Activated naive CD8-positive, alpha-beta T cell treated with anti-CD3 and anti-CD28 coated beads for 36 hours (primary cell): ENCODE measurements around the gene TPRA1. TPM values are rescaled to one million over a fixed set of nuclear protein-coding genes. Genes with fewer than 3 reads are reported as not detected.
A peak's percentile ranks its signal among the peaks of the same experiment; 100 is the strongest.

Experiments
- DNase-seq: peaks from one replicate; pipeline ENCODE4 v3.0.0; 2021
- H3K27ac Mint-ChIP-seq: one replicate; pipeline ENCODE4 v1.8.0; 2022; ENCODE audit warnings: mild to moderate bottlenecking, moderate library complexity, mixed read lengths
- H3K27me3 Mint-ChIP-seq: one replicate; pipeline ENCODE4 v1.8.0; 2022; ENCODE audit warnings: mild to moderate bottlenecking, mixed read lengths
- H3K36me3 Mint-ChIP-seq: one replicate; pipeline ENCODE4 v1.8.0; 2021; ENCODE audit warnings: mild to moderate bottlenecking, mixed read lengths
- H3K4me1 Mint-ChIP-seq: one replicate; pipeline ENCODE4 v1.8.0; 2021; ENCODE audit warnings: mixed read lengths
- H3K4me3 Mint-ChIP-seq: one replicate; pipeline ENCODE4 v1.8.0; 2022; ENCODE audit warnings: mild to moderate bottlenecking, moderate library complexity, mixed read lengths
- H3K9me3 Mint-ChIP-seq: one replicate; pipeline ENCODE4 v1.8.0; 2022; ENCODE audit warnings: mixed read lengths
- total RNA-seq, 2 experiments: library from RNA; stranded (reverse); gene quantifications; one replicate each; pipeline ENCODE4 v1.2.3, GENCODE V29; 2021

The TPRA1 gene
- total RNA-seq, 2 experiments from 2014 or later = 29.4 to 32.3 TPM

DNA sequence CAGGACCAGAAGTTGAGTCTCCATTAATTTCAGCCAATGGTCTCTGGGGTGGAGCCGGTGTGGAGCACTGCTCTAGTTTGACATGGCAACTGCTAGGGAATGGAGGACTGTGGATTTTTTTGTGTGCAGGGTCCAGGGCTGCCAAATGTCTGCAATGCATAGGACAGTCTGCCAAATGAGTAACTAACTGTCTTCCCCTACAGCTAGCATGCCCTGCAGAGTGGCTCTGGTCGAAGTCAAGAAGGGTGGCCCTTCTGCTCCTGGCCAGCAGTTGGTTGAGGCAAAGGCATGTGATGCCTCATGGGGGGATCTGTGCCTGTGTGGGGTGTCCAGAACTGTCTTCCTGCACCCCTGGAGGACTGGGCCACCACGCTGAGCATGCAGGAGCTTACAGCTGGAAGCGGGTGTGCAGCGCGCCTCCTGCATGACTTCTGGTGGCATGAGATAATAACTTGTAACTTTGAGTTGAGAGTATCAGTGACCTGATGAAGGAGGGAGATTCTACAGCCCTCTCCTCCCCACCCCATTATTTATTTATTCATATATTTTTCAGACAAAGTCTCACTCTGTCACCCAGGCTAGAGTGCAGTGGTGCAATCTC is 4.6 kb downstream of the TPRA1 start:
- no peak overlapping the region for H3K4me3 Mint-ChIP-seq
- no peaks in the 10 kb centered on the region for H3K9me3 Mint-ChIP-seq
- no peaks in the 10 kb centered on the region for H3K27me3 Mint-ChIP-seq
- peaks cover 2% of the 10 kb centered on the region for H3K36me3 Mint-ChIP-seq
- DNase-seq = no peak
- H3K27ac Mint-ChIP-seq = no peak overlapping the region
- H3K4me1 Mint-ChIP-seq = peaks cover 31% of the 10 kb centered on the region

DNA sequence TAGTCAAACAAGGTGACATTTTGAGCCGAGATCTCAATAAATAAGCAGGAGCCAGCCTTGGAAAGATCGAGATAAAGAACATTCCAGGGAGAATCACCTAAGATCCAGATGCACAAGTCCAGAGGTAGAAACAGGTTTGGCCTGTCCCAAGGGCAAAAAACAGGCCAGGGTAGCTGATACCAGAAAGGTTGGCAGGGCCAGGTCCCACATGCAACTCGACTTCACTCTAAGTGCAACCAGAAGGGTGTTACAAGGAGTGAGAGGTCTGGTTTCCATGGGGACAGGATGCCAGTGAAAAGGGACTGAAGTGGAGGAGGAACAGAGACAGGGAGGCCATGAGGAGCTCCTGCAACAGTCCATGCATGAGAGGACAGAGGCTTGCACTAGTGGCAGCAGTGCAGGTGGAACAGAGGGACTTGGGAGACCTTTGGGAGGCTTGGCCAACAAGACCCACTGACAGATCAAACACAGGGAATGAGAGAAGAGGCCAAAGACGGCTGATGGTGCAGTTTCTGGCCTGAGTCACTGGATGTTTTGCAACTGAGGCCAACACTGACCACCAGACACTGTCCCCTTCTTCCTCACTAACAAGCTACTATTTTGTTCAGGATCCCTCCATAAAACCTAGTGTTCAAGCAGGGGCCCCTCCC is 5.2 kb downstream of the TPRA1 start:
- Mint-ChIP-seq H3K27ac (no peak overlapping the region), H3K4me3 (no peak overlapping the region), H3K36me3 (peaks cover 2% of the 10 kb centered on the region), H3K9me3 (no peaks in the 10 kb centered on the region), H3K27me3 (no peaks in the 10 kb centered on the region), H3K4me1 (peaks cover 30% of the 10 kb centered on the region)
- DNase-seq = no peak

DNA sequence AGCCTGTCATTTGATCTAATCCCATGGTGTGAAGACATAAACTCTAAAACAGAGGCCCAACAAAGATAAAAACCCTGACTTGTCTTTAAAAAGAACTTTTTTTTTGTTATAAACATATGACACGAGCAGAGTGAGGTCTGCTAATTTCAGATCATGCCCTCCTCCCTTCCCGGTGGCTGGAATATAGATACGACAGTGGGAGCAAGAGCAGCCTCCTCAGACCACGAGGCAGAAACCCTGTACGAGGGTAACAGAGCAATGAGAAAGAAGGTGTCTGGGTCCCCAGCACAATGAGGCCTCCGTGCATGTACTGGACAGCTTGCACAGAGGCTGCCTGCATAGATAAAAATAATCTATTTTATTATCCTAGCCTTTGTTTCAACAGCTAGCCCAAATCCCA is 5.8 kb downstream of the TPRA1 start:
- no peak for DNase-seq
- Mint-ChIP-seq H3K9me3 (no peaks in the 10 kb centered on the region), H3K27ac (no peak overlapping the region), H3K4me3 (no peak overlapping the region), H3K36me3 (peaks cover 2% of the 10 kb centered on the region), H3K4me1 (peaks cover 30% of the 10 kb centered on the region), H3K27me3 (no peaks in the 10 kb centered on the region)

DNA sequence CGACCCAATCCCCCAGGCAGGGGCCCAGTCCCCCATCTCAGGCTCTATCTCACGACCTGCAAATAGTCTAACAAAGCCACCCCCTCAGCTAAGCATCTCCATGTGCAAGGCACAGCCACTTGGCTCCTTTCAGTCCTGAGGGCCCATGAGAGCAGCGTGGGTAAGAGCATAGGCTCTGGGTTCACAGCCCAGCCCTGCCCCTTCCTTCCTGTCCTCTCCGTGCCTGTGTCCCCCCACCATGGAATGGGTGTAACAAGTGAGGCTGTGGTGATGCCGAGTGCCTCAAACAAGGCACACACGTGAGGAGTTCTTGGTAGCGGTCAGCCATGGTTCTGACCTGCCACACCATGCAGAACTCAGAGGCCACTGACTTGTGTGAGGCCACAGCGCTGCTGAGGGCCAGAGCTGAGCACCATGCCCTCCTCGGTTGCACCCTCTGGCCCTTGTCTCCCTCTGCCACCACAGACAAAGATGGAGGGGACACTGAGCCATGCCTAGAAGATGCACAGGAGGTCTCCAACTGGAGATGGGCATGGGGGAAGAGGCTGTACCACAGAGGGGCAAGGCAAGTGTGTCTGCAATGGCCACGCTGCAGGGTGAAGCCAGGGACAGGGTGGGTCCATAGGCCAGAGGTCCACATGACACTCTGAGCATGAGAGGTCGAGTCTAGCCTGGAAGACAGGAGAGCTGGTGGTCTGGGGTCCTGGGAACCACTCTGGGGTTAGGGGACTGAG is 10.0 kb downstream of the TPRA1 start:
- no peaks in the 10 kb centered on the region for H3K27me3 Mint-ChIP-seq
- no peak for DNase-seq
- no peak overlapping the region for H3K27ac Mint-ChIP-seq
- H3K4me3 Mint-ChIP-seq = no peak overlapping the region
- H3K9me3 Mint-ChIP-seq = no peaks in the 10 kb centered on the region
- peaks cover 10% of the 10 kb centered on the region for H3K4me1 Mint-ChIP-seq
- H3K36me3 Mint-ChIP-seq = peaks cover 5% of the 10 kb centered on the region

DNA sequence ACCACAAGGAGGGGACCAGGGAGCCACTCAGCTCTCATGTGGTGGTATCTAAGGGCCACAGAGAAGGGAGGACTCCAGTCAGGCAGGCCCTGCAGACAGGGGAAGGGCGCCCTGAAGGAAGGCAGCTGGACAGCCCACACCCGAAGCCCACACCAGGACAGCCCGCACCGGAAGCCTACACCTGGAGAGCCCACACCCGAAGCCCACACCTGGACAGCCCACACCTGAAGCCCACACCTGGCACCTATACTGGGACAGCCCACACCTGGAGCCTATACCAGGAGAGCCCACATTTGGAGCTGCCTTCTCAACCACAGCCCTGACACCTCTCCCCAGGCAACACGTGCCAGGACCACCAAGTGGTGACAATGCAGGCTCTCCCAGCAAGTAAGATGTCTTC is 11.7 kb downstream of the TPRA1 start:
- no peak overlapping the region for H3K4me3 Mint-ChIP-seq
- peaks cover 8% of the 10 kb centered on the region for H3K36me3 Mint-ChIP-seq
- H3K27ac Mint-ChIP-seq = no peak overlapping the region
- no peaks in the 10 kb centered on the region for H3K27me3 Mint-ChIP-seq
- no peaks in the 10 kb centered on the region for H3K9me3 Mint-ChIP-seq
- no peak for DNase-seq
- peaks cover 11% of the 10 kb centered on the region for H3K4me1 Mint-ChIP-seq

DNA sequence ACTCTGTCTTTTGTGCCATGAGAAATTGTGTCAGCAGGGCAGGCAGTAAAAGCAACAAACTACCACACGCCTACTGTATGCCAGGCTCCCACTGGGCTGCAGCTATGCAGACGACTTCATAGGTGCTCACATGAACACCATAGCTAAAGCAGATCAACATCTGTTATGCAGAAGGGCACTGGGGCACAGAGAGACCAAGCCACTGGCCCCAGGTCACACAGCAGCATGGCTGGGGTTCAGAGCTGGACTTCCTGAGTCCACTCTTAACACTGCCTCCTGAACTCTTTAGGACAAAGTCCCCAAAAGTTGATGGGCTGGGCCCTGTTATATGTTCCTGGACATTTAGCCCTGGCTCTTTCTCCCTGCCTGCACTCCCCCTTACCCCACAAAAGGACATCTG is 12.4 kb downstream of the TPRA1 start:
- Mint-ChIP-seq H3K36me3 (peaks cover 8% of the 10 kb centered on the region), H3K4me3 (no peak overlapping the region), H3K9me3 (no peaks in the 10 kb centered on the region), H3K27me3 (no peaks in the 10 kb centered on the region), H3K27ac (no peak overlapping the region), H3K4me1 (peaks cover 11% of the 10 kb centered on the region)
- DNase-seq = no peak

DNA sequence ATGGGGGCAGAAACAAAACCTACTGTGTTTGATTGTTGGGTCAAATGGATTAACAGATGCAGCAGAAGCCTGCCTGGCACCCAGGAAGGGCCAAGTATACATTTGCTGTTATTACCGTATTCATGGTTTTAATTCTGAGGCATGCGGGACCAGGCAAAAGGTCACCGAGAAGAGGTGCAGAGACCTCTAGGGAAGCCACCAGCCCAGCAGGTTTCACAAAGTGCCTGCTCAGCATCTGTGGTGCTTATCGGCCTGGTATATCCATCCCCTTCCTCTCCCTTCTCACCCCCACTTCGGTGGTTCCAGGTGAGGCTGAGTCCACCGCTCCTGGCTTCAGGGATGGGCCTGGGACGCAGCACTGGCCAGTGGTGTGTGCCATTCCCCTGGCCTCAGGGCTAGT is 13.1 kb downstream of the TPRA1 start:
- Mint-ChIP-seq H3K9me3 (no peaks in the 10 kb centered on the region), H3K4me1 (peaks cover 11% of the 10 kb centered on the region), H3K36me3 (peaks cover 8% of the 10 kb centered on the region), H3K27ac (no peak overlapping the region), H3K27me3 (no peaks in the 10 kb centered on the region), H3K4me3 (no peak overlapping the region)
- no peak for DNase-seq

DNA sequence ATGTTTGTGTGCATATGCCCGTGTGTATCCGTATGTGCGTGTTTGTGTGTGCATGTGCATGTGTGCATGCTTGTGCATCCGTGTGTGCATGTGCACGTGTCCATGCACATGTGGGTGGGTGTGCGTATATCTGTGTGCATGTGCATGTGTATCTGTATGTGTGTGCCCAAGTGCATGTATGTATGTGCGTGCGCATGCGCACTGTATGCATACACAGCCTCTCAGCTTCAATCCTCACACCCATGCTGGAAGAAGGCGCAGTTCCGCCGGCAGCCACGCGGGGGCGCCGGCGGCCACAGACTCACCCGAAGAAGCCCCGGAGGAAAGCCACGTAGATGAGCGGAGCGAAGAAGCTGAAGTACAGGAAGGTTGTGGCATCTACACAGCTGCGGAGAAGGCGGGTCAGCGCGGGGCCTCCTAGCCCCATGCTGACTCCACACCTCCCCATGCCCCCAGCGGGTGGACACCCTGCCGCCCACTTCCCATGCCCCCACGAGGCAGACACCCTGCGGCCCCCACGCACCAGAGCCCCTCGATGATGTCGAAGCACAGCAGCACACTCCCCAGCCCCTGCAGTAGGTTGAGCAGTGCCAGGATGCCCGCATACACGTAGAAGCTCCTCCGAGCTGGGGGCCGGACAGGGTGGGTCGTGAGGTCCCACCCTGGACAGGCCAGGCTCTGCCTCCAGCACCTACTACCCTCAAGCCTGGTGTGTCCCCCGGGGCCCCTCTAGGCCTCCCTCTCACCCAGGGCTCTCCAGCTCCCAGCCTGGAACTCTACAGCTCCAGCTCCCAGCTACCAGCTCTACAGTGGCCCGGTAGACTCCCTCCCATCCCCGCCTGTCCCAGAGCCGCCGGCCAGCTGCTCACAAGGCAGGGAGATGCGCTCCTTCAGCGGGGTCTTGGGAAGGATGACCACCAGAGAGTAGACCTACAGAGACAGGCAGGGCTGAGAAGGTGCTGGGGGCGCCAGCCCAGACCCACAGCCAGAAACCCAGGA is 15.4 kb downstream of the TPRA1 start:
- H3K27ac Mint-ChIP-seq = no peak overlapping the region
- peaks cover 5% of the 10 kb centered on the region for H3K4me1 Mint-ChIP-seq
- no peak overlapping the region for H3K4me3 Mint-ChIP-seq
- DNase-seq = peak; percentile 81
- H3K27me3 Mint-ChIP-seq = no peaks in the 10 kb centered on the region
- H3K36me3 Mint-ChIP-seq = peaks cover 17% of the 10 kb centered on the region
- H3K9me3 Mint-ChIP-seq = no peaks in the 10 kb centered on the region

DNA sequence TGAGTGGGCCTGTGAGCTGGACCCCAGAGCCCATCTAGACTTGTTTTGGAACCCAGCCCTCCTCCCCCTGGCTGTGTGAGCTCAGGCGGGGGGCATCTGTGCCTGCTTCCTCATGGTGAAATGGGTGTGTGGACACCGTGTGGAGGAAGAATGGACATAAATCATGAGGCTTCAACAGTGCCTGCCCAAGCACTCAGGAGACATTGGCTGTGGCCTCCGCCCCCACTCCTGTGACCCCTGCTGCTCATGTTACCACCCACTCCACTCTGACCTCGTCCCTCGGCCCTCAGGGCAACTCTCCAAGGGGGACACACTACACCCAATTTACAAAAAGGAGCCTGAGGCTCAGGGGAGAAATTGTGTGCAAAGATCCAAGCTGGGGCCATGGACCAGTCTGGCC is 16.6 kb downstream of the TPRA1 start:
- no peak overlapping the region for H3K4me3 Mint-ChIP-seq
- peaks cover 5% of the 10 kb centered on the region for H3K4me1 Mint-ChIP-seq
- peaks cover 11% of the 10 kb centered on the region for H3K36me3 Mint-ChIP-seq
- H3K27ac Mint-ChIP-seq = no peak overlapping the region
- no peaks in the 10 kb centered on the region for H3K9me3 Mint-ChIP-seq
- H3K27me3 Mint-ChIP-seq = no peaks in the 10 kb centered on the region
- no peak for DNase-seq

DNA sequence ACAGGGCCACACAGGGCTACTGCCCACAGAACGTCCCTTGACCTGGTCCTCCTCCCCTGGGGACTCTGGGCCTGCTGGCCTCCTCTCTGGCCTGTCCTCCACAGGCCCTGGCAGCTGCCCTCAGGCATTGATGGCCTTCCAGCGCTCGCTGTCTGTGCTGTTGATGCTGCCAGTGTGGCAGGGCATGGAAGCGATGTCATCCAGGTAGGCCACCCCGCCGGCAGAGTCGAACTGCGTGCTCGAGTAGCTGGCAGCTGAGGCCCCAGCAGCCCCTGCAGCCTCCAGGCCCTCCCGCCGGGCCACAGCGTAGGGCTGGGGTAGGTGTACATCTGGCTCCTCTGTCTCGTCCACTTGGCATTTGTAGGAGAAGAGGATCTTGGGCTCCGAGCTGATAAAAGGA is 17.1 kb downstream of the TPRA1 start:
- Mint-ChIP-seq H3K9me3 (no peaks in the 10 kb centered on the region), H3K27me3 (no peaks in the 10 kb centered on the region), H3K4me1 (peaks cover 5% of the 10 kb centered on the region), H3K36me3 (peaks cover 11% of the 10 kb centered on the region), H3K4me3 (no peak overlapping the region), H3K27ac (no peak overlapping the region)
- DNase-seq = no peak

DNA sequence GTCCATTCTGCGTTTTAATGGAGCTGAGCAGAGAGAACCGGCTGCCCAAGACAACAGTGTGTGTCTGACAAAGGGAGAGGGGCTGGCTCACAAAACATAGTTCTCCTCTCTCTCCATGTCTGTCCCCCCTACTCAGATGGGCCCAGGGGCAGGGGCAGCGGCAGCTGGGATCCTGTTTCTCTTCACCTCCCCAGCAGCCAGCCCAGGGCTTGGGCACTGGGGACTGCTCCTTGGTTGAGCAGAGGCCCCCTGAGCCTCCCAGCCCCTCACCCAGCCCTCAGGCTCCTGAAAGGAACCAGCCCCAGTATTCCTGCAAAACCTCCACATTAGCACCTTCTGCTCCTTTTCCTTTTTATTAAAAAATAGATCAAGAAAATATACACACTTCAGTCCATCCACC is 17.8 kb downstream of the TPRA1 start:
- Mint-ChIP-seq H3K36me3 (peaks cover 11% of the 10 kb centered on the region), H3K9me3 (no peaks in the 10 kb centered on the region), H3K27me3 (no peaks in the 10 kb centered on the region), H3K4me3 (no peak overlapping the region), H3K4me1 (peaks cover 5% of the 10 kb centered on the region), H3K27ac (no peak overlapping the region)
- DNase-seq = no peak

DNA sequence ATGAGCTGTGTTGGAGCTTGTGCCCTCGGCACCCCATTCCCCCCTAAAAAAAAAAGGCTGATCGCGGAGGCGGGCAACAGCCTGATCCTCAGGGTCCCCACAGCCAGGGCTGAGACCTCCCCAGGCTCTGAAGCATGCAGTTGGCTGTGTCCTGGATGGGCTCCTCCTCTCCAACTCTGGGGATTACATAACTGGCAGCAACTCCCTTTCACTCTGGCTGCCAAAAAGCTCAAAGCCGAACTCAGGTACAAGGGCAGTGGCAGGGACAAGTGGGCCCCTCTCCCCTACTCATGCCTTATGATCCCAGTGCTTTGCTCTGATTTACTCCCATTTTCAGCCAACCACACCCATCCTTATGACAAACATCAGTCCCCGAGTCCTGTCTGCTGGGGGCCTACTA is 18.3 kb downstream of the TPRA1 start:
- H3K36me3 Mint-ChIP-seq = peaks cover 11% of the 10 kb centered on the region

DNA sequence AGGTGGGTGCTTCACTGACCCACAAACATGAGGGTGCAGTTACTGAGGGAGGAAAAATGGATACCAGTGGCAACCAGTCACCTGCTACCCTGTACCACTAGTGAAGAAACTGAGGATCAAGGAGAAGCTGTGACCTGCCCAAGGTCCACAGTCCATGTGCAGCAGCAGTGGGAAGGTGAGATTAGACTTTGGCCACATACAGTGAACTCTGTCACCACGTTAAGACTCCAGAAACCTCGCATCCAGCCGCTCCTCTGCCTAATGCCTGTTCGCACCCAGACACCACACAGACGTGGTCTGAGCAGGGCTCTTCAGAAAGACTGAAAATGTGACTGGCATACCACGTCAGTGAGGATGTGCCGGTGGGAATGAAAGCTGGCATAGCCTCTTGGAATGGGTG is 20.0 kb downstream of the TPRA1 start:
- no peaks in the 10 kb centered on the region for H3K27me3 Mint-ChIP-seq
- no peak overlapping the region for H3K27ac Mint-ChIP-seq
- H3K4me1 Mint-ChIP-seq = peaks cover 5% of the 10 kb centered on the region

More for the DNA sequence above, 18.3 kb downstream of the TPRA1 start:
- Mint-ChIP-seq H3K27ac (no peak overlapping the region), H3K4me1 (peaks cover 5% of the 10 kb centered on the region), H3K9me3 (no peaks in the 10 kb centered on the region), H3K27me3 (no peaks in the 10 kb centered on the region), H3K4me3 (no peak overlapping the region)
- no peak for DNase-seq

DNA sequence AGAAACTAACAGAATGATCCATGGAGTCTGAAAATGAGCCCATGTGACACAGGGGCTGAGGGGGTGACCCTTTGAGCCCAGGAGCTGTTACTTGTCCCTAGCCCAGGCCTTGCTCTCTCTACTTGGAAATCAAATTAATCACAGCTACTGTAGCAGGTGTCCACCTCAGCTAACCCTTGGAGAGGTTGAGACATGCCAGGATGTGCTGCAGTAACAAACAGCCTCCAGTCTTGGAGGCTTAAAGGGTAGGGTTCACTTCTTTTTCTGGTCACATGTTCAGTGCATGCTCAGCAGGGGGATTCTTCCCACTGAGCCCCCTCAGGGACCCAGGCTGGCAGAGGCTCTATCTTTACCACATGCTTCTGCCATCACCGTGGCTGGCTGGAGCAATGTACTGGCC is 21.4 kb downstream of the TPRA1 start:
- no peaks in the 10 kb centered on the region for H3K9me3 Mint-ChIP-seq
- peaks cover 8% of the 10 kb centered on the region for H3K36me3 Mint-ChIP-seq
- H3K27ac Mint-ChIP-seq = no peak overlapping the region
- H3K27me3 Mint-ChIP-seq = no peaks in the 10 kb centered on the region
- H3K4me1 Mint-ChIP-seq = no peaks in the 10 kb centered on the region
- H3K4me3 Mint-ChIP-seq = no peak overlapping the region
- no peak for DNase-seq

More for the DNA sequence above, 20.0 kb downstream of the TPRA1 start:
- Mint-ChIP-seq H3K36me3 (peaks cover 11% of the 10 kb centered on the region), H3K9me3 (no peaks in the 10 kb centered on the region), H3K4me3 (no peak overlapping the region)
- DNase-seq = no peak

DNA sequence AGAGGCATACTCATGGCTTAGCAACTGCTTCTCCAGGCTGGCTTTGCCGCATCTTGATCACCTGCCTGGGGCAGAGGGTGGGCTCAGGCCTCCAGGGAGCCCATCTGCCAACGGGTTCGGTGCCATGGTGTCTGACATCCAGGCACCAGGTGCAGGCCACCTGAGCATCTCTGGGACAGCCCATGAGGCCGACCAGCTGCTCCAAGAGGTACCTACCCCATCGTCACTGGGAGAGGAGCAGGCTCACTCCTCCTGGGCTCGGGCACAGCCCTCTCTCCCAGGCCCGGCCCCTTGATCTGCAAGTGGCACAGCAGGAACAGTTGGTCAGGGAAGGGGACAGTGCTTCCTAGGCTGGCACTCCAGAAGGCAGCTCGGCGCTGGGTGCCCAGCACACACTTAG is 21.9 kb downstream of the TPRA1 start:
- Mint-ChIP-seq H3K36me3 (peaks cover 8% of the 10 kb centered on the region), H3K9me3 (no peaks in the 10 kb centered on the region), H3K27ac (no peak overlapping the region), H3K4me3 (no peak overlapping the region), H3K27me3 (no peaks in the 10 kb centered on the region), H3K4me1 (no peaks in the 10 kb centered on the region)
- DNase-seq = no peak
